Measurements from ENCODE around the gene SAMD11.

SAMD11 gene

GRCh38 chr1:934991-935750 lies 11.4 kb downstream of the SAMD11 start:
- DNase-seq (ENCODE audit: low spot score), result no peak

GRCh38 chr1:935751-936231 lies 12.1 kb downstream of the SAMD11 start:
- no peak for DNase-seq (ENCODE audit: low spot score)

- DNase-seq (ENCODE audit: low spot score), result no peak
These were observed 12.9 kb downstream of the SAMD11 start for GRCh38 chr1:936348-937264.

GRCh38 chr1:937521-937920 lies 13.8 kb downstream of the SAMD11 start:
- no peak for DNase-seq (ENCODE audit: low spot score)

- no peak for DNase-seq (ENCODE audit: low spot score)
These were observed 14.5 kb downstream of the SAMD11 start for GRCh38 chr1:938088-938683.

GRCh38 chr1:938711-939489 lies 15.2 kb downstream of the SAMD11 start:
- no peak for DNase-seq (ENCODE audit: low spot score)

GRCh38 chr1:939511-940106 lies 15.9 kb downstream of the SAMD11 start:
- DNase-seq (ENCODE audit: low spot score), result no peak

- DNase-seq (ENCODE audit: low spot score), result no peak
These were observed 16.6 kb downstream of the SAMD11 start for GRCh38 chr1:940107-941014.

- no peak for DNase-seq (ENCODE audit: low spot score)
These were observed 17.4 kb downstream of the SAMD11 start for GRCh38 chr1:941015-941587.

- DNase-seq (ENCODE audit: low spot score), result no peak
These were observed 18.1 kb downstream of the SAMD11 start for GRCh38 chr1:941588-942383.

GRCh38 chr1:942411-942821 lies 18.7 kb downstream of the SAMD11 start:
- no peak for DNase-seq (ENCODE audit: low spot score)

- no peak for DNase-seq (ENCODE audit: low spot score)
These were observed 19.3 kb downstream of the SAMD11 start for GRCh38 chr1:942864-943533.

GRCh38 chr1:943545-944340 lies 20.0 kb downstream of the SAMD11 start:
- no peak for DNase-seq (ENCODE audit: low spot score)

- DNase-seq (ENCODE audit: low spot score), result no peak
These were observed 20.9 kb downstream of the SAMD11 start for GRCh38 chr1:944341-945325.

- DNase-seq (ENCODE audit: low spot score), result no peak
These were observed 22.2 kb downstream of the SAMD11 start for GRCh38 chr1:945688-946556.
